Stimulated activated naive B cell treated with anti-CD40 and anti-IgM and Interleukin-4, amounts not matched to agents 10 μg/mL and 1 μg/mL and 100 μg/mL, for 72 hours (primary cell): ENCODE results near the gene ETHE1.

Source experiments
- ATAC-seq, 2 donors: fragments of 150-1000 bp; cut with Tn5 transposase; replicated peaks; 2 replicates each; pipeline ENCODE4 v1.10.0; 2021; ENCODE audit warnings: moderate library complexity in 1 of 2
- DNase-seq: peaks from one replicate; pipeline ENCODE4 v3.0.0; 2021
- H3K27ac Mint-ChIP-seq: one replicate; pipeline ENCODE4 v1.8.0; 2022; ENCODE audit warnings: mild to moderate bottlenecking, mixed read lengths
- H3K27me3 Mint-ChIP-seq, 2 donors: one replicate each; pipeline ENCODE4 v1.8.0; 2022; ENCODE audit warnings: mixed read lengths in 2 of 2
- H3K36me3 Mint-ChIP-seq, 2 donors: one replicate each; pipeline ENCODE4 v1.8.0; 2022; ENCODE audit warnings: mixed read lengths in 2 of 2, mild to moderate bottlenecking in 1 of 2
- H3K4me1 Mint-ChIP-seq, 2 donors: one replicate each; pipeline ENCODE4 v1.8.0; 2022; ENCODE audit warnings: mixed read lengths in 2 of 2, mild to moderate bottlenecking in 1 of 2
- H3K4me3 Mint-ChIP-seq, 2 donors: one replicate each; pipeline ENCODE4 v1.8.0; 2022; ENCODE audit warnings: mild to moderate bottlenecking in 2 of 2, mixed read lengths in 2 of 2, moderate library complexity in 1 of 2
- H3K9me3 Mint-ChIP-seq, 2 donors: one replicate each; pipeline ENCODE4 v1.8.0; 2022; ENCODE audit warnings: mixed read lengths in 2 of 2, mild to moderate bottlenecking in 1 of 2

Gene ETHE1, protein sequence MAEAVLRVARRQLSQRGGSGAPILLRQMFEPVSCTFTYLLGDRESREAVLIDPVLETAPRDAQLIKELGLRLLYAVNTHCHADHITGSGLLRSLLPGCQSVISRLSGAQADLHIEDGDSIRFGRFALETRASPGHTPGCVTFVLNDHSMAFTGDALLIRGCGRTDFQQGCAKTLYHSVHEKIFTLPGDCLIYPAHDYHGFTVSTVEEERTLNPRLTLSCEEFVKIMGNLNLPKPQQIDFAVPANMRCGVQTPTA

DNA sequence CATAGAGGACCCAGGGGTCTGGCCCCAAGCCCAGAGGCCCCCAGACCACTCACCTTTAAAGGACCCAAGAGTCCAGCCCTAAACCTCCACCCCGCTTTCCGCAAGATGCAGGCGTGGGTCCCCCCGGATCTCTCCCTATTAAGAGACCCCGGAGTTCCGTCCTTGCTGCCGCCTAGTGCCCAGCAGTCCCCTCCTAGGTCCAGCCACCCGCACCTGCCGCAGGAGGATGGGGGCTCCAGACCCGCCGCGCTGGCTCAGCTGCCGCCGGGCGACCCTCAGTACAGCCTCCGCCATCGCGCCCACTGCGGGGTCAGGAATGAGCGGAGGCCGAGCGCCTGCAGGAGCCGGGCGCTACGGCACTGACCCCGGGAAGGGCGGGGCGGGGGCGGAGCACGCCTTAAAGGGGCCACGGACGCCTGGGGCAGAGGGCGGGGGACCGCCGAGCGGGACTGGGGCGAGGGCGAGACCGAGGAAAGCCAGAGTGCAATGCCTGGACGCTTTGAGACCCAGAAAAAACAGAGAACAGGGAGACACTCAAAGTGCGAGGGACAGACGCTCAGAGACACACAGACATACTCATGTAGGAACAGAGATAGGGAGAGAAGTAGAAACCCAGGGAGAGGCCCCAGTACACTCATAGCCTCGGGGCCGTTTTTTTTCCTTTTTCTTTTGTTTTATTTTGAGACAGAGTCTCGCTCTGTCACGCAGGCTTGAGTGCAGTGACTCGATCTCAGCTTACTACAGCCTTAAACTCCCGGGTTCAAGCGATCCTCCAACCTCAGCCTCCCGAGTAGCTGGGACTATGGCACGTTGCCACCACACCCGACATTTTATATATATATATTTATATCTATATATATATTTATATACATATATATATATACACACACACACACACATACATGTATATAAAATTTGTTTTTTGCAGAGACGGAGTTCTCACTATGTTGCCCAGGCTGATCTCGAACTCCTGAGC, at the start of gene ETHE1:
ETHE1 (minus strand) TSS at position 318 of the 976 bp plus-strand sequence; CDS start at position 294, 24 bp downstream.
- Mint-ChIP-seq H3K27ac (peak within 1 kb of the TSS; percentile 91), H3K4me1 (peaks cover 17 to 37% of the 10 kb centered on the region in 2 donors), H3K9me3 (no peaks in the 10 kb centered on the region), H3K4me3 (peak within 1 kb of the TSS; percentile 92 to 96), H3K36me3 (peaks cover 0 to 3% of the 10 kb centered on the region in 2 donors), H3K27me3 (no peaks in the 10 kb centered on the region)
- ATAC-seq: peak; percentile 71 to 84
- DNase-seq: peak; percentile 66

DNA sequence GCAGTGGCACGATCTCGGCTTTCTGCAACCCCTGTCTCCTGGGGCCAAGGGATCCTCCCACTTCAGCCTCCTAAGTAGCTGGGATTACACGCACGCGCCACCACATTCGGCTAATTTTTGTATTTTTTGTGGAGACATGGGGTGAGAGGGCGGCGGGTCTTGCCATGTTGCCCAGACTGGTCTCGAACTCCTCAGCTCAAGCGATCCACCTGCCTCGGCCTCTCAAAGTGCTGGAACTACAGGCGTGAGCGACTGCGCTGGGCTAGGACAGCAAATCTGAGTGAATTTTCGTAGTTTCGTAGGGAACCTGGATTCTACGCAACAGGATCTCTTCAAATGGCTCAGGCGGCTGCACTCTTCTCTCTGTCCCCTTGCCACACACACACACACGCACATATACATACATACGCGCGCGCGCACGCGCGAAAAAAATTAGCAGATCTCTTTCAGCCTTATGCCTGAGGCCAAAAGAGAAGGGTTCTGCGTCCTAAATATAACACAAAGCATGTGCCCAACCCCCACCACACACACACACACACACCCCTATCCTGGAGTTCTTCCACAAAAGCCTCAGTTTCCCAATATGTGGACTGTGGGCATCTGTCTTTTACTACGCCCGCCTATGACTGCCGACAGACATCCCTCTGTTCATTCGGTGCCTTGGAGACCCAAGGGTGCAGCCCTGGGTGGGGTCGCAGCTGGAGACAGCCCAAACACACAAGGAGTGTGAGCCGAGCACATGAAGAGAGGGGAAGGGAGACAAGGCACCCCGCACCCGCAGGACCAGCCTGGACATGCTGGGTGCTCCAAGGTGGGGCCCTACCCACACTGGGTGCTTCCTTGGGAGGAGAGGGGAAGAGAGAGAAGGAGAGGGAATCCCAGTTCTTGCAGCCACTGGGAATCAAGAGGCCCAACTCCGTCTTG, 49.2 kb upstream of the ETHE1 start:
- ATAC-seq: peak; percentile 2
- DNase-seq: no peak
- peaks cover 26 to 59% of the 10 kb centered on the region in 2 donors for H3K4me1 Mint-ChIP-seq
- H3K27me3 Mint-ChIP-seq: no peaks in the 10 kb centered on the region
- peak overlapping the region; percentile 97 to 99 for H3K4me3 Mint-ChIP-seq
- peaks cover 5 to 15% of the 10 kb centered on the region in 2 donors for H3K36me3 Mint-ChIP-seq
- H3K9me3 Mint-ChIP-seq: no peaks in the 10 kb centered on the region
- H3K27ac Mint-ChIP-seq: peak overlapping the region; percentile 91

DNA sequence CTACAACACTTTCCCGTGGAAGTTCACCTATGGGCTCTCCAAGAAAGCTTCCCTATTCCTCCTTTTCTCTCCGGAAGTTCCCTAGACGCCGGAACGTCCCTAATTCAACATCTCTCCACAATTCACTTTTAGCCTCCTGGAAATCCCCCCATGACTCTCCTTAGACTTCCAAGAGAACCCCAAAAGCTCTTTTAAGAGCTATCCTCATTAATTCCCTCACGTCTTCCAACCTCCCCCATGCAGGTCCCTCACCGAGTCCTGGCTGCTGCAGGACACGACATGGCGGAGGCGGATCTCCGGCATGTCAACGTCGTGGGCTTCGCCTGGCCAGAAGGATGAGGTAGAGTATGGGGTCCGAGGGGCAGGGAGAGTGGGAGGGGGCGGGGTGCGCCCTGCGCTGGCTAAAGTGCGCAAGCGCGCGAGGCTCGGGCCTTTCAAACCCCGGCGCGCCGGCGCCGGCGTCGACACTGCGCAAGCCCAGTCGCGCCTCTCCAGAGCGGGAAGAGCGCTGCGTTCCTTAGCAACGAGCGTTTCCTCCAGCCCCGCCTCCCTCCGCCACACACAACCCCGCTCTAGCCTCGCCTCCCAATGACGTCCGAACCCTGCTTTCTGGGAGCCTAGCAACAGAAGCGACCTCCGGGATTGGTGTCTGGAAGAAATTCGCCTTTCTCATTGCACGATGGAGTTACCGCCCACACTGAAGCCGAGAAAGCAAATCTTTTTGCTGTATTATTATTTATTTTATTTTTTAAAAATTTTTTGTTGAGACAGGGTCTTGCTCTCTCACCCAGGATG, 48.4 kb upstream of the ETHE1 start, which contains the start of the genes PINLYP and XRCC1:
PINLYP (plus strand) TSS at position 646 of the 795 bp plus-strand sequence. CDS start 1,391 bp downstream, outside the sequence.
XRCC1 (minus strand) TSS at position 372 of the 795 bp plus-strand sequence; CDS start at position 303, 69 bp downstream.
- ATAC-seq (peak; percentile 98 to 99), DNase-seq (peak; percentile 93)
- no peaks in the 10 kb centered on the region for H3K9me3 Mint-ChIP-seq
- peaks cover 5 to 19% of the 10 kb centered on the region in 2 donors for H3K36me3 Mint-ChIP-seq
- peak within 1 kb of the TSS; percentile 97 to 99 for H3K4me3 Mint-ChIP-seq
- peak within 1 kb of the TSS; percentile 98 for H3K27ac Mint-ChIP-seq
- no peaks in the 10 kb centered on the region for H3K27me3 Mint-ChIP-seq
- peaks cover 26 to 59% of the 10 kb centered on the region in 2 donors for H3K4me1 Mint-ChIP-seq

DNA sequence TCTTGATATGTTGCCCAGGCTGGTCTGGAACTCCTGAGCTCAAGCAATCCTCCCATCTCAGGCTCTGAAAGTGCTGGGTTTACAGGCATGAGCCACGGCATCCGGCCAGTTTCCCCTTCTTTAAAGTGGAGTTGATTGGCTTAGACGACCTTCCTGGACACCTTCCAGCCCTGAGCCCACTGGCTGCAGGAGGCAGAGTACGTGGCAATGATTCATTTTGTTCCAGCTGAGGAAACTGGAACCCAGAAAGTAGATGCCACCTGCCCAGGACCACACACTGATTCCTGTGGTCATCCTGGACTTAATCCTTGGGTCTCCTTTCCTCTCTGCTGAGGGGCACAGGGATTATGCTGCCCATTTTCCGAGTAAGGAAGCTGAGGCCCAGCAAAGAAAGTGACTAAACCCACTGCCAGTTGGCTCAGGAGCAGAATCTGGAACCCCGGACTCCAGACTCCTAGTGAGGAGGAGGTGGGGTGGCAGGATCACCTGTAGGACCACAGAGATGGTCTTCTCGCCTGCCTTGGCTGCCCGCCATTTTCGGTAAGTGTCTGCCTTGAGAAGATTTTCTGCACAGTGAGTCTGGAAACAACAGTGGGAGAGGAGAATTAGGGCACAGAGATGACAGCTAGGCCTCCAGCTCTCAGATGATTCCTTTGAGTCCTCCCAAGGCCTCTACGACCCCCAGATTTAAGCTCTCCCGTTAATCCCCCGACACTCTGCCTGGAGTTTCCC, 47.6 kb upstream of the ETHE1 start:
- H3K27me3 Mint-ChIP-seq: no peaks in the 10 kb centered on the region
- no peak for ATAC-seq

DNA sequence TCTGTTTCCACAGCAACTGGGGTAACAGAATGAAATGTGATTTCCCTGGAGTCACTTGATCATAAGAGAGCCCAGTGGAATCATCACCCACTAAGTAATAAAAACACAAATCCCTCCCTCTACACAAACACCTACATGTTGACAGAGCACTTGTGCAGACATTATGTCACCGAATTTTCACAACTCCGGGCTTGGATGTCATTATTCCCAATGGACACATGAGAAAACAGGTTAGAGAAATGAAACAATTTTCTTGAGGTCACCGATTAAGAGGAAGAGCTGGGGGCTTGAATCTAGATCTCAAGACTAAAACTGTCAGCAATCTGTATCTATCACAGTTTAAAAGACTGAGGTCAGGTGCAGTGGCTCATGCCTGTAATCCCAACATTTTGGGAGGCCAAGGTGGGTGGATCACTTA, 45.2 kb upstream of the ETHE1 start:
- H3K36me3 Mint-ChIP-seq: peaks cover 10 to 16% of the 10 kb centered on the region in 2 donors
- peak overlapping the region; percentile 82 for H3K27ac Mint-ChIP-seq
- H3K9me3 Mint-ChIP-seq: no peaks in the 10 kb centered on the region
- H3K4me3 Mint-ChIP-seq: no peak overlapping the region
- ATAC-seq (no peak), DNase-seq (no peak)
- no peaks in the 10 kb centered on the region for H3K27me3 Mint-ChIP-seq
- peaks cover 20 to 38% of the 10 kb centered on the region in 2 donors for H3K4me1 Mint-ChIP-seq

More for the DNA sequence above, 47.6 kb upstream of the ETHE1 start:
- Mint-ChIP-seq H3K36me3 (peaks cover 5 to 22% of the 10 kb centered on the region in 2 donors), H3K4me1 (peaks cover 26 to 51% of the 10 kb centered on the region in 2 donors), H3K9me3 (no peaks in the 10 kb centered on the region), H3K27ac (peak overlapping the region; percentile 98), H3K4me3 (peak overlapping the region; percentile 97 to 99)
- no peak for DNase-seq

DNA sequence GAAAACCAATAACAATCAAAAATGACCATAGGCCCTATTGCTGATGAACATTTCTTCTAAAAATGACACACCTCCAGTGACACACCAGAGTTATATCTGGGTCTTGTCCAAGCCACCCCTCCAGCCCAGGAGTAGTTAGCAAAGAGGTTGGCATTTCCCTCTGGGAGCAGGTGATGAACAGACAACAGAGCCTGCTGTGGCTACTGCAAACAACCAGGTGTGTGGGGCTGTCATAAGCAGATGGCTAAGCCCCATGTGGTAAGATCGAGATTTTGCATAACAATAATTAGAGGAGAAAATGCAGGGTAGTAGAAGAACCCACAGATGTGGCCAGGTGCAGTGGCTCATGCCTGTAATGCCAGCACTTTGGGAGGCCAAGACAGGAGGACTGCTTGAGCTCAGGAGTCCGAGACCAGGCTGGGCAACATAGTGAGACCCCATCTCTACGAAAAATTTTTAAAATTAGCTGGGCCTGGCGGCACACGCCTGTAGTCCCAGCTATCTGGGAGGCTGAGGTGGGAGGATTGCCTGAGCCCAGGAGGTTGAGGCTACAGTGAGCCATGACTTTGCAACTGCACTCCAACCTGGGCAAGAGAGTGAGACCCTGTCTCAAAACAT, 43.3 kb upstream of the ETHE1 start:
- H3K27ac Mint-ChIP-seq: no peak overlapping the region
- ATAC-seq: no peak
- DNase-seq: no peak
- no peaks in the 10 kb centered on the region for H3K9me3 Mint-ChIP-seq
- H3K4me1 Mint-ChIP-seq: peaks cover 18 to 34% of the 10 kb centered on the region in 2 donors
- no peaks in the 10 kb centered on the region for H3K27me3 Mint-ChIP-seq
- H3K4me3 Mint-ChIP-seq: no peak overlapping the region
- H3K36me3 Mint-ChIP-seq: peaks cover 12 to 15% of the 10 kb centered on the region in 2 donors

DNA sequence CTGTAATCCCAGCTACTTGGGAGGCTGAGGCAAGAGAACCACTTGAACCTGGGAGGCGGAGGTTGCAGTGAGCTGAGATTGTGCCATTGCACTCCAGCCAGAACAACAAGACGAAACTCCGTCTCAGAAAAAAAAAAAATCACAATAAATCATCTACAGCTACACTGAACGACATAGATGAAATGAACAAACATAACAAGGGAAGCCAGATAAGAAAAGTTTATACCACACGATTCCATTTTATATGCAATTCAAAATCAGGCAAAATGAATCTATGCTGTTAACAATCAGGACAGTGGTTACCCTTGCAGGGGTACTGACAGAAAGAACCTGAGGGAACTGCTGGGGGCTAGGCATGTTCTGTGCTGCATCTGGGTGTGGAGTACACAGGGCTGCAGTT, 42.7 kb upstream of the ETHE1 start:
- DNase-seq: no peak
- H3K4me1 Mint-ChIP-seq: peaks cover 20 to 34% of the 10 kb centered on the region in 2 donors
- H3K27me3 Mint-ChIP-seq: no peaks in the 10 kb centered on the region
- no peak overlapping the region for H3K27ac Mint-ChIP-seq
- no peak for ATAC-seq
- H3K9me3 Mint-ChIP-seq: no peaks in the 10 kb centered on the region
- H3K36me3 Mint-ChIP-seq: peaks cover 12% of the 10 kb centered on the region in 2 donors
- H3K4me3 Mint-ChIP-seq: no peak overlapping the region

DNA sequence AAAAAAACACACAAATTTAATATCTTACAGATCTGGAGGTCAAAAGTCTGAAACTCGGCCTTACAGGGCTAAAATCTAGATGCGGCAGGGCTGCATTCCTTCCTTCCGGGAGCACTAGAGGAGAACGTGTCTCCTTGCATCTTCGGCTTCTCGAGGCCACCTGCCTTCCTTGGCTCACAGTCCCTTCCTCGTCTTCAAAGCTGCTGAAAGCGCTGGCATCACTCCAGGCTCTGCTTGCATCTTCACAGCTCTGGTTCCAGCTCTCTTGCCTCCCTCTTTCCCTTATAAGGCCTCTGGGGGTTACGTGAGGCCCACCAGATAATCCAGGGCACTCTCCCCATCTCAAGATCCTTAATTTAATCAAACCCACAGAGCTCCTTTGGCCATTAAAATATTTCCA, 37.8 kb upstream of the ETHE1 start:
- DNase-seq (no peak), ATAC-seq (no peak)
- H3K9me3 Mint-ChIP-seq: peaks cover 0 to 3% of the 10 kb centered on the region in 2 donors
- peaks cover 27 to 37% of the 10 kb centered on the region in 2 donors for H3K36me3 Mint-ChIP-seq
- peaks cover 41 to 64% of the 10 kb centered on the region in 2 donors for H3K4me1 Mint-ChIP-seq
- no peaks in the 10 kb centered on the region for H3K27me3 Mint-ChIP-seq
- peak overlapping the region in 1 of 2 donors; percentile 17 for H3K4me3 Mint-ChIP-seq
- peak overlapping the region; percentile 84 for H3K27ac Mint-ChIP-seq

DNA sequence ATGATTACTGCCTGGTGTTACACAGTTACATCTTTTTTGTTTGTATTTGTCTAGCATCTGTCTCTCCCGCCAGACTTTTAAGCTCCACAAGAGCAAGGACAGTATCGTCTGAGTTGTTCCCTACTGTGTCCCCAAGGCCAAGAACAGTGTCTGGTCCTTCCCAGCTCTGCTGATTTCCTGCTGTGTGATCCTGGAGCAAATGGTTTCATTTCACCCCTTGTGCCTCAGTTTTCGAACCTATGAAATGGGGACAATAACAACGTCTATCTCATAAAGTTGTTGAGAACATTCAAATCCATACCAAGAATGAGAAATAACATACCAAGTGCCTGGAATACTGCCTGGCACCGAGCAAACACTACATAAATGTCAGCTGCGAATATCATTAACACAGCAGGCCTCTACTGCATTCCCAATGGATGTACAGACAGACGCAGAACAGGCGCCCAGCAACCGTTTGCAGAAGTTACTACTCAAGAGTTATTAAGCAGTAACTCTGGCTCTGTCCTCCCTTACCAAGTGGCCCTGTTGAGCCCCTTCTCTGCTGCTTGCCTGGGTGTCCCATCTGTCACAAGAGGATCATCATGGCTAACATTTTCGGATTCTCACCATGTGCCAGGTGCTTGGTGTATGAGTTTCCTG, 36.9 kb upstream of the ETHE1 start:
- no peaks in the 10 kb centered on the region for H3K27me3 Mint-ChIP-seq
- H3K36me3 Mint-ChIP-seq: peaks cover 27 to 37% of the 10 kb centered on the region in 2 donors
- H3K4me1 Mint-ChIP-seq: peaks cover 41 to 64% of the 10 kb centered on the region in 2 donors
- peak overlapping the region; percentile 93 for H3K27ac Mint-ChIP-seq
- peaks cover 0 to 3% of the 10 kb centered on the region in 2 donors for H3K9me3 Mint-ChIP-seq
- ATAC-seq: no peak
- H3K4me3 Mint-ChIP-seq: peak overlapping the region in 1 of 2 donors; percentile 60
- no peak for DNase-seq

DNA sequence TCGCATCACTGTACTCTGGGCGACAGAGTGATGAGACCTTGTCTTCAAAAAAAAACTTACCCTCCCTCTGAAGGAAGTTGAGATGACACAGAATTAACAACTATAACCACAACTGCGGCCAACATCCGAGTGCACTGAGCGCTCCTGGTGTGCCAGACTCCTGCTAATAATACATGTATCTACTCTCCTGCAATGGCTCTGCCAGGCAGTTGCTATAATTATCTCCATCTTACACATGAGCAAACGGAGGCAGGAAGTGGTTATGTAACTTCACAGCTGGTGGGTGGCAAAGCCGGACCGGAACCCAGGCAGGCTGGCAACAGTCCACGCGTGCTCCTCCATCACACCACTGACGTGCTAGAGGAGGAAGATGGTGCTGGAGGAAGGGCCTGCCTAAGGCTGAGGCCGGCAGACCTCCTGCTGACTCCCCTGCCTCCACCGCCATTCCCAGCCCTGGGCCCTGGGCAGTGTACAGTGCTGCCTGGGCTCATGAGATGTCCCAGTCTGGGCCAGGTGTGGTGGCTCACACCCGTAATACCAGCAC, 35.8 kb upstream of the ETHE1 start:
- Mint-ChIP-seq H3K4me3 (peak overlapping the region; percentile 50 to 62), H3K27ac (peak overlapping the region; percentile 94), H3K4me1 (peaks cover 41 to 64% of the 10 kb centered on the region in 2 donors), H3K9me3 (peaks cover 0 to 3% of the 10 kb centered on the region in 2 donors), H3K36me3 (peaks cover 22 to 37% of the 10 kb centered on the region in 2 donors), H3K27me3 (no peaks in the 10 kb centered on the region)
- ATAC-seq: peak; percentile 88 to 90
- DNase-seq: peak; percentile 63

DNA sequence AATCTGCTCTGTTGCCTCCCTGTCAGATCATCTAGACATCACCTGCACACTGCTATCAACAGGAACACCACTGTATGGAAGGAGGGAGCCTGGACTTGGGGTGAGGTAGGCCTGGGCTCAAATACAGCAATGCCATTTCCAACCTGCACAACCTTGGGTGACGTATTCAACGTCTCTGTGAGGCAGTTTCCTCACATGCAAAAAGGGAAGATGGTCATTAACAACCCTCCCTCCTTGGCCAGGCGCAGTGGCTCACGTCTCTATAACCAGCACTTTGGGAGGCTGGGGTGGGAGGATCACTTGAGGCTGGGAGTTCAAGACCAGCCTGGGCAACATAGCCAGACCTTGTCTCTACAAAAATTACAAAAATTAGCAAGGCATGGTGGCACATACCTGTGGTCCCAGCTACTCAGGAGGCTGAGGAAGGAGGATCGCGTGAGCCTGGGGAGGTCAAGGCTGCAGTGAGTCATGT, 35.3 kb upstream of the ETHE1 start:
- peaks cover 22 to 37% of the 10 kb centered on the region in 2 donors for H3K36me3 Mint-ChIP-seq
- ATAC-seq (peak; percentile 1 to 2), DNase-seq (no peak)
- peaks cover 41 to 64% of the 10 kb centered on the region in 2 donors for H3K4me1 Mint-ChIP-seq
- H3K4me3 Mint-ChIP-seq: peak overlapping the region in 1 of 2 donors; percentile 43
- peak overlapping the region; percentile 94 for H3K27ac Mint-ChIP-seq
- no peaks in the 10 kb centered on the region for H3K27me3 Mint-ChIP-seq
- H3K9me3 Mint-ChIP-seq: peaks cover 0 to 3% of the 10 kb centered on the region in 2 donors
